HepG2 (cell line): ENCODE data around the gene CCDC85C. TPM values are rescaled to one million over a fixed set of nuclear protein-coding genes. Genes with fewer than 3 reads are reported as not detected.
A peak's percentile ranks its signal among the peaks of the same experiment; 100 is the strongest.

Experiments
- AGO2 ChIP-seq: fragments of 200-400 bp; formaldehyde crosslinking; optimal IDR thresholded peaks from 2 replicates; pipeline ENCODE3; 2017; ENCODE audit warnings: mild to moderate bottlenecking, low read depth, low read length, moderate library complexity
- ARHGAP35 ChIP-seq: sonication (generic); formaldehyde crosslinking; IDR thresholded peaks from 2 replicates; pipeline ENCODE4 v1.9.0; 2022; ENCODE audit warnings: mild to moderate bottlenecking, inconsistent platforms, moderate library complexity, missing genetic modification reagents, borderline replicate concordance
- DNMT1 ChIP-seq: sonication (generic); formaldehyde crosslinking; IDR thresholded peaks from 2 replicates; pipeline ENCODE4 v1.5.1; 2020; ENCODE audit warnings: mild to moderate bottlenecking, missing genetic modification reagents
- MBD4 ChIP-seq: IDR thresholded peaks from 2 replicates; pipeline ENCODE4 v1.6.1; 2012; ENCODE audit warnings: low read length, inconsistent platforms, borderline replicate concordance
- YEATS4 ChIP-seq: sonication (generic); formaldehyde crosslinking; IDR thresholded peaks from 2 replicates; pipeline ENCODE4 v1.4.0; 2020; ENCODE audit warnings: missing genetic modification reagents, borderline replicate concordance
- ZNF777 ChIP-seq: sonication (generic); formaldehyde crosslinking; IDR thresholded peaks from 2 replicates; pipeline ENCODE4 v1.4.0; 2020; ENCODE audit warnings: missing genetic modification reagents
- ZSCAN30 ChIP-seq: sonication (generic); formaldehyde crosslinking; IDR thresholded peaks from 2 replicates; pipeline ENCODE4 v1.5.0; 2020; ENCODE audit warnings: mild to moderate bottlenecking, missing genetic modification reagents
- polyA plus RNA-seq, 8 experiments: library from polyadenylated mRNA; depleted of rRNA in 3 of 8; stranded (reverse) in 7 of 8; unstranded in 1 of 8; fragments of >200 nt; fragmentation: Illumina TruSeq in 4 of 8; extraction: Trizol in 4 of 8; gene quantifications; 2 replicates each; pipeline versions ENCODE4 v1.2.1 to v1.2.3, GENCODE V29; 2011 to 2016; ENCODE audit warnings: low read depth in 4 of 8, missing spikeins in 1 of 8, mixed read lengths in 1 of 8; ENCODE audit not compliant: insufficient read depth in 1 of 8
- total RNA-seq, 5 experiments: library from RNA; depleted of rRNA; stranded (reverse); fragments of >200 nt; fragmentation: Illumina TruSeq; extraction: Trizol; gene quantifications; 2 replicates each; pipeline ENCODE4 v1.2.3, GENCODE V29; 2016; ENCODE audit warnings: low read depth in 1 of 5
- TF ChIP-seq, protein P1 (sequence below): sonication (generic); formaldehyde crosslinking; IDR thresholded peaks from 2 replicates; pipeline ENCODE4 v1.5.0; 2020; ENCODE audit warnings: mild to moderate bottlenecking, missing genetic modification reagents, borderline replicate concordance
- TF ChIP-seq, protein P2 (sequence below): sonication (generic); formaldehyde crosslinking; IDR thresholded peaks from 2 replicates; pipeline ENCODE4 v1.4.0; 2020; ENCODE audit warnings: low read depth, mild to moderate bottlenecking, missing genetic modification reagents
- TF ChIP-seq, protein P3 (sequence below): sonication (generic); formaldehyde crosslinking; IDR thresholded peaks from 2 replicates; pipeline ENCODE4 v1.8.1; 2023; ENCODE audit warnings: mild to moderate bottlenecking, missing genetic modification reagents
- TF ChIP-seq, protein P4 (sequence below): sonication (generic); formaldehyde crosslinking; IDR thresholded peaks from 2 replicates; pipeline ENCODE4 v1.9.0; 2021; ENCODE audit warnings: mild to moderate bottlenecking, missing genetic modification reagents

Gene CCDC85C
- total and polyA plus RNA-seq, 2 of the 13 experiments (the other 11 are each of a cell fraction or from before 2014, with no cell fraction given) = 18.8 to 43.8 TPM

DNA sequence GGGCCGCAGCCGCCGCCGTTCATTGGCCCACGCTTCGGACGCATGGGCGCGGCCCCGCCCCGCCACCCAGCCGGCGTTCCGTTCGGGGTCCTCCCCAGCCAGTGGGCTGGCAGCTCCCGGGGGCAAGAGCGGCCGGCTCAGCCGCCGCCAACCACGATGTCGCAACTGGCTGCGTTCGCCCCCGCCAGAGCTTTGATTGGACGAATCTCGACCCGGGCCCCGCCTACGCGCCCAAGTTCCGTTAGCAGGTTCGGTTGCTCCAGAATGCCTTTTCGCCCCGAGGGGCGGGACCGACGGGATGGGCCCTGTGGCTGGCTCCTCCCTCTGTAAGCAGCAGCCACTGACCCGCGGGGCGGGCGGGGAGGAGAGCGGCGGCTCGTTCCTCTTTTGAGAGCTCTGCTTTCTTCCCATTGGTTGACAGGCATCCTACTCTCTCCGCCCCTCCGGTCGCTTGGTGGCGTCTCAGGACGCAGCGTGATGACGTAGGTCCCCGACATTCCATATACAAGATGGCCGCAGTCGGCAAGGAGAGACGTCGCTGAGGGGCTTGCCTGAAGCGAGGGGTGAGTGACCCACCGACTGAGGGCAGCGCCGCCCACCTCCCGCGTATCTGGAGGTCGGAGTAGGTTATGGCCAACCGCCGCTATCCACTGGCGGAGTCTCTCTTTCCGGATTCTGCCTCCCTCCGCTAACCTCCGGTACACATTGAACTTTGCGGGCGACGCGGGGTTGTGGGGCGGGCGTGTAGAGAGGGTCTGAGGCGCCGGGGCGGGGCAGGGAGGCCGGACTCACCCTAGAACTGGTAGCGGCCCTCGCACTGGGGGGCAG is 122.9 kb downstream of the CCDC85C start, which contains the start of gene CCNK (continued):
- TF ChIP-seq, protein P1, sequence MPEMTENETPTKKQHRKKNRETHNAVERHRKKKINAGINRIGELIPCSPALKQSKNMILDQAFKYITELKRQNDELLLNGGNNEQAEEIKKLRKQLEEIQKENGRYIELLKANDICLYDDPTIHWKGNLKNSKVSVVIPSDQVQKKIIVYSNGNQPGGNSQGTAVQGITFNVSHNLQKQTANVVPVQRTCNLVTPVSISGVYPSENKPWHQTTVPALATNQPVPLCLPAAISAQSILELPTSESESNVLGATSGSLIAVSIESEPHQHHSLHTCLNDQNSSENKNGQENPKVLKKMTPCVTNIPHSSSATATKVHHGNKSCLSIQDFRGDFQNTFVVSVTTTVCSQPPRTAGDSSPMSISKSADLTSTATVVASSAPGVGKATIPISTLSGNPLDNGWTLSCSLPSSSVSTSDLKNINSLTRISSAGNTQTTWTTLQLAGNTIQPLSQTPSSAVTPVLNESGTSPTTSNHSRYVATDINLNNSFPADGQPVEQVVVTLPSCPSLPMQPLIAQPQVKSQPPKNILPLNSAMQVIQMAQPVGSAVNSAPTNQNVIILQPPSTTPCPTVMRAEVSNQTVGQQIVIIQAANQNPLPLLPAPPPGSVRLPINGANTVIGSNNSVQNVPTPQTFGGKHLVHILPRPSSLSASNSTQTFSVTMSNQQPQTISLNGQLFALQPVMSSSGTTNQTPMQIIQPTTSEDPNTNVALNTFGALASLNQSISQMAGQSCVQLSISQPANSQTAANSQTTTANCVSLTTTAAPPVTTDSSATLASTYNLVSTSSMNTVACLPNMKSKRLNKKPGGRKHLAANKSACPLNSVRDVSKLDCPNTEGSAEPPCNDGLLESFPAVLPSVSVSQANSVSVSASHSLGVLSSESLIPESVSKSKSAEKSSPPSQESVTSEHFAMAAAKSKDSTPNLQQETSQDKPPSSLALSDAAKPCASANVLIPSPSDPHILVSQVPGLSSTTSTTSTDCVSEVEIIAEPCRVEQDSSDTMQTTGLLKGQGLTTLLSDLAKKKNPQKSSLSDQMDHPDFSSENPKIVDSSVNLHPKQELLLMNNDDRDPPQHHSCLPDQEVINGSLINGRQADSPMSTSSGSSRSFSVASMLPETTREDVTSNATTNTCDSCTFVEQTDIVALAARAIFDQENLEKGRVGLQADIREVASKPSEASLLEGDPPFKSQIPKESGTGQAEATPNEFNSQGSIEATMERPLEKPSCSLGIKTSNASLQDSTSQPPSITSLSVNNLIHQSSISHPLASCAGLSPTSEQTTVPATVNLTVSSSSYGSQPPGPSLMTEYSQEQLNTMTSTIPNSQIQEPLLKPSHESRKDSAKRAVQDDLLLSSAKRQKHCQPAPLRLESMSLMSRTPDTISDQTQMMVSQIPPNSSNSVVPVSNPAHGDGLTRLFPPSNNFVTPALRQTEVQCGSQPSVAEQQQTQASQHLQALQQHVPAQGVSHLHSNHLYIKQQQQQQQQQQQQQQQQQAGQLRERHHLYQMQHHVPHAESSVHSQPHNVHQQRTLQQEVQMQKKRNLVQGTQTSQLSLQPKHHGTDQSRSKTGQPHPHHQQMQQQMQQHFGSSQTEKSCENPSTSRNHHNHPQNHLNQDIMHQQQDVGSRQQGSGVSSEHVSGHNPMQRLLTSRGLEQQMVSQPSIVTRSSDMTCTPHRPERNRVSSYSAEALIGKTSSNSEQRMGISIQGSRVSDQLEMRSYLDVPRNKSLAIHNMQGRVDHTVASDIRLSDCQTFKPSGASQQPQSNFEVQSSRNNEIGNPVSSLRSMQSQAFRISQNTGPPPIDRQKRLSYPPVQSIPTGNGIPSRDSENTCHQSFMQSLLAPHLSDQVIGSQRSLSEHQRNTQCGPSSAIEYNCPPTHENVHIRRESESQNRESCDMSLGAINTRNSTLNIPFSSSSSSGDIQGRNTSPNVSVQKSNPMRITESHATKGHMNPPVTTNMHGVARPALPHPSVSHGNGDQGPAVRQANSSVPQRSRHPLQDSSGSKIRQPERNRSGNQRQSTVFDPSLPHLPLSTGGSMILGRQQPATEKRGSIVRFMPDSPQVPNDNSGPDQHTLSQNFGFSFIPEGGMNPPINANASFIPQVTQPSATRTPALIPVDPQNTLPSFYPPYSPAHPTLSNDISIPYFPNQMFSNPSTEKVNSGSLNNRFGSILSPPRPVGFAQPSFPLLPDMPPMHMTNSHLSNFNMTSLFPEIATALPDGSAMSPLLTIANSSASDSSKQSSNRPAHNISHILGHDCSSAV (CRISPR knock-in tag) = no peak
- TF ChIP-seq DNMT1 (0 out of 2 replicates have a peak, but pooled peaks have one; percentile 72), ZNF777 (CRISPR knock-in tag) (no peak), YEATS4 (no peak; the same call in 1 of the 2 replicates), ARHGAP35 (CRISPR knock-in tag) (no peak; the same call in 1 of the 2 replicates), ZSCAN30 (CRISPR knock-in tag) (no peak), AGO2 (no peak), MBD4 (no peak)
- TF ChIP-seq, protein P2, sequence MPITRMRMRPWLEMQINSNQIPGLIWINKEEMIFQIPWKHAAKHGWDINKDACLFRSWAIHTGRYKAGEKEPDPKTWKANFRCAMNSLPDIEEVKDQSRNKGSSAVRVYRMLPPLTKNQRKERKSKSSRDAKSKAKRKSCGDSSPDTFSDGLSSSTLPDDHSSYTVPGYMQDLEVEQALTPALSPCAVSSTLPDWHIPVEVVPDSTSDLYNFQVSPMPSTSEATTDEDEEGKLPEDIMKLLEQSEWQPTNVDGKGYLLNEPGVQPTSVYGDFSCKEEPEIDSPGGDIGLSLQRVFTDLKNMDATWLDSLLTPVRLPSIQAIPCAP = no peak
- TF ChIP-seq, protein P3, sequence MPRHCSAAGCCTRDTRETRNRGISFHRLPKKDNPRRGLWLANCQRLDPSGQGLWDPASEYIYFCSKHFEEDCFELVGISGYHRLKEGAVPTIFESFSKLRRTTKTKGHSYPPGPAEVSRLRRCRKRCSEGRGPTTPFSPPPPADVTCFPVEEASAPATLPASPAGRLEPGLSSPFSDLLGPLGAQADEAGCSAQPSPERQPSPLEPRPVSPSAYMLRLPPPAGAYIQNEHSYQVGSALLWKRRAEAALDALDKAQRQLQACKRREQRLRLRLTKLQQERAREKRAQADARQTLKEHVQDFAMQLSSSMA = 0 out of 2 replicates have a peak, but pooled peaks have one; percentile 78
- TF ChIP-seq, protein P4, sequence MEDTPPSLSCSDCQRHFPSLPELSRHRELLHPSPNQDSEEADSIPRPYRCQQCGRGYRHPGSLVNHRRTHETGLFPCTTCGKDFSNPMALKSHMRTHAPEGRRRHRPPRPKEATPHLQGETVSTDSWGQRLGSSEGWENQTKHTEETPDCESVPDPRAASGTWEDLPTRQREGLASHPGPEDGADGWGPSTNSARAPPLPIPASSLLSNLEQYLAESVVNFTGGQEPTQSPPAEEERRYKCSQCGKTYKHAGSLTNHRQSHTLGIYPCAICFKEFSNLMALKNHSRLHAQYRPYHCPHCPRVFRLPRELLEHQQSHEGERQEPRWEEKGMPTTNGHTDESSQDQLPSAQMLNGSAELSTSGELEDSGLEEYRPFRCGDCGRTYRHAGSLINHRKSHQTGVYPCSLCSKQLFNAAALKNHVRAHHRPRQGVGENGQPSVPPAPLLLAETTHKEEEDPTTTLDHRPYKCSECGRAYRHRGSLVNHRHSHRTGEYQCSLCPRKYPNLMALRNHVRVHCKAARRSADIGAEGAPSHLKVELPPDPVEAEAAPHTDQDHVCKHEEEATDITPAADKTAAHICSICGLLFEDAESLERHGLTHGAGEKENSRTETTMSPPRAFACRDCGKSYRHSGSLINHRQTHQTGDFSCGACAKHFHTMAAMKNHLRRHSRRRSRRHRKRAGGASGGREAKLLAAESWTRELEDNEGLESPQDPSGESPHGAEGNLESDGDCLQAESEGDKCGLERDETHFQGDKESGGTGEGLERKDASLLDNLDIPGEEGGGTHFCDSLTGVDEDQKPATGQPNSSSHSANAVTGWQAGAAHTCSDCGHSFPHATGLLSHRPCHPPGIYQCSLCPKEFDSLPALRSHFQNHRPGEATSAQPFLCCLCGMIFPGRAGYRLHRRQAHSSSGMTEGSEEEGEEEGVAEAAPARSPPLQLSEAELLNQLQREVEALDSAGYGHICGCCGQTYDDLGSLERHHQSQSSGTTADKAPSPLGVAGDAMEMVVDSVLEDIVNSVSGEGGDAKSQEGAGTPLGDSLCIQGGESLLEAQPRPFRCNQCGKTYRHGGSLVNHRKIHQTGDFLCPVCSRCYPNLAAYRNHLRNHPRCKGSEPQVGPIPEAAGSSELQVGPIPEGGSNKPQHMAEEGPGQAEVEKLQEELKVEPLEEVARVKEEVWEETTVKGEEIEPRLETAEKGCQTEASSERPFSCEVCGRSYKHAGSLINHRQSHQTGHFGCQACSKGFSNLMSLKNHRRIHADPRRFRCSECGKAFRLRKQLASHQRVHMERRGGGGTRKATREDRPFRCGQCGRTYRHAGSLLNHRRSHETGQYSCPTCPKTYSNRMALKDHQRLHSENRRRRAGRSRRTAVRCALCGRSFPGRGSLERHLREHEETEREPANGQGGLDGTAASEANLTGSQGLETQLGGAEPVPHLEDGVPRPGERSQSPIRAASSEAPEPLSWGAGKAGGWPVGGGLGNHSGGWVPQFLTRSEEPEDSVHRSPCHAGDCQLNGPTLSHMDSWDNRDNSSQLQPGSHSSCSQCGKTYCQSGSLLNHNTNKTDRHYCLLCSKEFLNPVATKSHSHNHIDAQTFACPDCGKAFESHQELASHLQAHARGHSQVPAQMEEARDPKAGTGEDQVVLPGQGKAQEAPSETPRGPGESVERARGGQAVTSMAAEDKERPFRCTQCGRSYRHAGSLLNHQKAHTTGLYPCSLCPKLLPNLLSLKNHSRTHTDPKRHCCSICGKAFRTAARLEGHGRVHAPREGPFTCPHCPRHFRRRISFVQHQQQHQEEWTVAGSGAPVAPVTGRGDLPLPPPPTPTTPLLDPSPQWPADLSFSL (CRISPR knock-in tag) = 0 out of 2 replicates have a peak, but pooled peaks have one; percentile 2
